GM19025 (cell line): ENCODE results near the gene PREPL.

Experiments used
- ATAC-seq: cut with Tn5 transposase; IDR thresholded peaks from one replicate; pipeline ENCODE4 v1.9.1; 2021; ENCODE audit warnings: mild to moderate bottlenecking, low read depth, moderate library complexity; ENCODE audit not compliant: unreplicated experiment

Gene PREPL

DNA sequence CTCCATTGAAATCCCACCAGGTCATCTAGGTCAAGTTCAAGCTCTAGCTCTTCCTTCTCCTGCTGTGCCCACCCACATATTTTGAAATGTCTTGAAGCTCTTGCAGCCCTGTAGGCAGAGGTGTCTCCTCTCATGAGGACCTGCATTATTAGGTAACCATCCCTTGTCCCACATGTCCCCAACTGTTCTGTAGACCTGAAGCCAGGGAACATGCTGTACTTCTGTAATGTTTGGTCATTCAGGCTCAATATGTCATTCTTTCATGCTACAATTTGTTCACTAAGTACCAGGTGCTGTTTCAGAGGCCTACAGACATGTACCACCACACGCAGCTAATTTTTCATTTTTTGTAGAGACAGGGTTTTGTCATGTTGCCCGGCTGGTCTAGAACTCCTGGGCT lies 63.9 kb downstream of the PREPL start:
- no peak for ATAC-seq

DNA sequence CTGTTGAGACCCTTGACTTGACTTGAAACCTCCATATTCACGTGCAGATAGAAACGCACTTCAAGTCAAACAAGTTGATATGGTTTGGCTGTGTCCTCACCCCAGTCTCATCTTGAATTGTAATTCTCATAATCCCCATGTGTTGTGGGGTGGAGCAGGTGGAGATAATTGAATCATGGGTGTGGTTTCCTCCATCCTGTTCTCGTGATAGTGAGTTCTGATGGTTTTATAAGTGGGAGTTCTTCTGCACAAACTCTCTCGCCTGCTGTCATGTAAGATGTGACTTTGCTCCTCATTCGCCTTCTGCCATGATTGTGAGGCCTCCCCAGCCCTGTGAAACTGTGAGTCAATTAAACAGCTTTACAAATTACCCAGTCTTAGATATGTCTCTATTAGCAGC lies 64.6 kb downstream of the PREPL start:
- ATAC-seq, result no peak

DNA sequence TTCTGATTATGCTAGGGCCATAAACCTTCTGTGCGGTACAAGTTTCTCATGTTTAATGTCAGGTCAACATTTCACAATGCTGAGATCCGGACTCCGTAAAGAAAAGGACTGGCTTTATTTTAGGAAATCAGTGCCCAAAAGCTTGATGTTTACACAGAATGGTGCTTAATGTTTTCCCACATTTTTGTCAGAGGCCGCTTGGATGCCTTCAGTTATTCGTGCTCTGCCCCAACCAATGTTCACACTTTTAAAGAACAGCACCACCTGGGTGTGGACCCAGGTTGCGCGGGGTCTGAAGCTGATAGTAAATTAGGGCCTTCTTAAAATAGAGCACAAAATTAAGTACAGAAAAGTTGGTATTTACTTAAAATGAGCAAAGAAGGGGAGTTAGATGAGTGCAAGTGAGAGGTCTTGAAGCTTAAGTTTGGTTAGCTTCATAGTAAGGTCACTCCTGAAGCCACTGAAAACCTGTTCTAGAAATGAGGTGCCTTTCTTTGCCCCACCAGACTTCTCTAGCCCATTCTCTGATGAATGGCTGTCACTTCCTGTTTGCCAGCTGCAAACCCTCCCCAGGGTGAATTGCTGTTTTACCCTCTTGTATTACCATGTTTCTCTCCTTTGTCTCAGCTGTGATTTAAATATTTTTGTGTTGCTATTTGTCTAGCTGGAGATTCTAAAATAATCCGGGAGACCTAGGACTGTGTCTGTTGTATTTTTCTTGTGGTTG lies 65.5 kb downstream of the PREPL start:
- ATAC-seq, result no peak

DNA sequence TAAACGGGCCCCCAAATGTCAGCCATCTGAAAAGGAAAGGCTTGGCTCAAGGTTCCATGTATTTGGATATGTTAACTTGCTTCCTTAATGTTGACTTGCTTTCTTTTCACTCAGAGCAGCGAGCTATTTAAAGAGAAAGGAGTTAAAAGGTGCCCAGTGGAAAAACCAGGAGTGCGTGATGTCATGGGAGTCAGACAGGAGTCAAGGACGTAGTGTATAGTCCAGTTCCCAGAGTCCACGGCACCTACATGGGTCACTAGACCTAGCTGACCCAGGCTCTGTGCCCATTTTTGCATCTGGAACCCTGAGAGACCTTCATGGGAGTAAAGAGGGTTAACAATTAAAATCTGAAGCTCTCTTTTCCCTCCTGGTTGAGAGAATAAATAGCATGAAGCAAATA lies 66.2 kb downstream of the PREPL start:
- ATAC-seq, result no peak

DNA sequence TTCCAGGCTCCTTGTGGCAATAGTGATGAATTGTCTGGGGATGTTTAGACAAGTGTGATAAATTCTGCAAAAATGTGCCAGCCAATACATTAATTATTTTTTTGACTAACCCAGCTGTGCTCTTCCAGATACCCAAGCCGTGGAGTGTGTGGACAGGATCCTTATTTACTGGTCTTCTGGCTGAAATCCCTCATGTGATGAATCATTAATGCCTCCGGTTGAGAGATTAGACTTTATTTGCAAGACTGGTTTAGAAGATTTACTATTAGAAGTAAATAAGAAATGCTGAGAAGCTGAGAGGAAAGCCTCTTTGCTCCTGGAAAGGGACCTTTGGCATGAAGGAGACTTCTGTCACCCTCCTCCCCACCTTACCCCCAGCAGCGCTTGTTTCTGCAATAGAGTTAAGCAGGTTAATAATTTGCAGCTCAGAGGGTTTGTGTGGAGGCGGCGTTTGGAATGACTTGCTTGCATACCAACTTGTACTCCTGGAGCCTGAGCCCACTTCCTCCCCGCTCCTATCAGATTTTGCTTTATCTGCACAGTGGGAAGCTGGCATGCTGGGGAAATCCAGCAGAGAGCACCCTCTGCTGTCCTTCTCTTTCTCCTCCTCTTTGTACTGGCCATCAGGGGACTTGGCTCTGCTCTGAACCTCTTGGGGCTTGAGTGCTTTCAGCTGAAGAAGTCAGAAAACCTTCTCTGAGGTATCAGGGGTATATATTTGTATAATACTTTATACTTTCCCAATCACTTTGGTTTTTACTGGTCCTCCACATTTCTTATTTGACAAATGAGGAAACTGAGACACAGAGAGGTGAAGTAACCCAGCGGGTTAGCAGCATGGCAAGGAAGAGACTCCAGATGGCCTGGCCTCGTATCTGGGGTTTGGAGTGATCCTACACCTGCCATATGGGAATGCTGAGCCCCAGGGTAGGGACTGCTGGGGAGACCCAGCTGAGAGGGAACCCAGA lies 69.7 kb downstream of the PREPL start:
- ATAC-seq, result no peak

DNA sequence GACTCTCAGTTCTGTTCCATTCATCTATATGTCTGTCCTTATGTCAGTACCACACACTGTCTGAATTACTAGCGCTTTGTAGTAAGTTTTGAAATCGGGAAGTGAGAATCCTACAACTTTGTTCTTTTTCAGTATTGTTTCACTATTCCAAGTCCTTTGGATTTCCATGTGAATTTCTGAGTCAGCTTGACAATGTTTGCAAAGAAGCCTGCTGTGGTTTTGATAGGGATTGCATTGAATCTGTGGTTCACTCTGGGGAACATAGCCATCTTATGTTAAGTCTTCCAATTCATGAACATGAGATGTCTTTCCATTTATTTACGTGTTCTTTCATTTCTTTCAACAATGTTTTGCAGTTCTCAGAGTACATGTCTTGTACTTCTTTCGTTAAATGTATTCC lies 71.0 kb downstream of the PREPL start:
- no peak for ATAC-seq

DNA sequence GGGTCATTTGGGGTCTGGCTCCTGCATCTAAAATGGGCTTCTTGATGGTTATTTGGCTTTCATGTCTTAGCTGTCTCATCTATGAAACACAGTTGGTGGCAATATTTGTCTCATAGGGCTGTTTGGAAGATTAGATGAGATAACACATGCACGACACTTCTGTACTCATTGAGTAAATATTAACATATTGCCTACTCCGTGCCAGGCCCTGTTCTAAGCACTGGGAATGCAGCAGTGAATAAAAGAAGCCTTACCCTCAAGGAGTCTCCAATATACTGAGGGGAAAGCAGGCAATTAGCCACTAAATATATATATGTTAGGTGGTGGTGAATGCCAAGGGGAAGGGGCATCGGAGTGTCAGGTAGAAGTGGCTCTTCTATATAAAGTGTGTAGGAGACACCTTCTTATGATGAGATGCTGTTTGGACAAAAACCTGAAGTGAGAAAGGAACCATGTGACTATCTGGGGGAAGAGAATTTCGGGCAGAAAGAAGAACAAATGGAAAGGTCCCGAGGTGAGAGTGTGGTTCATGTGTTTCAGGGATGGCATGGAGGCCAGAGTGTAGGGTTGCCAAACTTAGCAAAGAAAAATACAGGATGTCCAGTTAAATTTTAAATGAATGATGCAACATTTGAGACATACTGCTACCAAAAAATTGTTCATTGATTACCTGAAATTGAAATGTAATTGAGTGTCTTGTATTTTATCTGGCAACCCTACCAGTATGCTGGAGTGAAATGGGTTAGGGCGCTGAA lies 74.2 kb downstream of the PREPL start:
- no peak for ATAC-seq

DNA sequence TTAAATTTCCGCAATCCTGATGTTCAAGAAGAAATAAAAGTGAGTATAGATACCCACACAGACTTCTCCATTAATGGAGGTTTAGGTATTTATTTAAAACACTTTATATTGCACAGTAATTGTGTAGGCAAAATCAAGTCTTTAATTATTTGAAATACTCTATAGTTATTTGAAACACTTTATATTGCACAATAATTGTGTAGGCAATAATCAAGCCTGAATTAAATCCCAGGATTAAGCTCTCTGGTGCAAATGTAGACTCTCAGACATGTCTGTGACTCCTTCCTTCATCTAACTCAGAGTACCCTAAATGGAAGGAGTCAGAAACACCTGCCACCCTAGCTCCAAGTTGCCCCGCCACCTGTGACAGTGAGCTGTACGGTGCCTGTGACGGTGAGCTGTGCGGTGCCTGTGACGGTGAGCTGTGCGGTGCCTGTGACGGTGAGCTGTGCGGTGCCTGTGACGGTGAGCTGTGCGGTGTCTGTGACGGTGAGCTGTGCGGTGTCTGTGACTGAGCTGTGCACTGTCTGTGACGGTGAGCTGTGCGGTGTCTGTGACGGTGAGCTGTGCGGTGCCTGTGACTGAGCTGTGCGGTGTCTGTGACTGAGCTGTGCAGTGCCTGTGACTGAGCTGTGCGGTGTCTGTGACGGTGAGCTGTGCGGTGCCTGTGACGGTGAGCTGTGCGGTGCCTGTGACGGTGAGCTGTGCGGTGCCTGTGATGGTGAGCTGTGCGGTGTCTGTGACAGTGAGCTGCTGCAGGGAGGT lies 75.0 kb downstream of the PREPL start:
- no peak for ATAC-seq

DNA sequence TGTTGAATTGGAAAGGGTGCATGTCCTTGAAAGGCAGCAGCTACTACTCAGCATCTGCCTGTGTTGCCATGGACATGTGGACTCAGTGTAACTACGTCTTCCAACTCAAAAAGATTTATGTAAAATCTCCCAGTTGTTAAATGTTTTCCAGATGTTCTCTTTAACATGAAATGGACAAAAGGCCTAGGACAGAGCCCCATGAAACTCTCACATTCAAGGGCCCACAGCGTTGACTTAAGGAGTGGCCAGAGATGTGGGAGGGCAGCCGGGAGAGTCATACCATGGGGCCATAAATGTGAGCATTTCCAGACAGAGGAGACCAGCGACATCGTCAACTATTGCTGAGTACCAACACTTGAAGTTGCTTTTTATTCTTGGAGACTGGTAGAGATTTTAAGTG lies 76.1 kb downstream of the PREPL start:
- ATAC-seq, result no peak

DNA sequence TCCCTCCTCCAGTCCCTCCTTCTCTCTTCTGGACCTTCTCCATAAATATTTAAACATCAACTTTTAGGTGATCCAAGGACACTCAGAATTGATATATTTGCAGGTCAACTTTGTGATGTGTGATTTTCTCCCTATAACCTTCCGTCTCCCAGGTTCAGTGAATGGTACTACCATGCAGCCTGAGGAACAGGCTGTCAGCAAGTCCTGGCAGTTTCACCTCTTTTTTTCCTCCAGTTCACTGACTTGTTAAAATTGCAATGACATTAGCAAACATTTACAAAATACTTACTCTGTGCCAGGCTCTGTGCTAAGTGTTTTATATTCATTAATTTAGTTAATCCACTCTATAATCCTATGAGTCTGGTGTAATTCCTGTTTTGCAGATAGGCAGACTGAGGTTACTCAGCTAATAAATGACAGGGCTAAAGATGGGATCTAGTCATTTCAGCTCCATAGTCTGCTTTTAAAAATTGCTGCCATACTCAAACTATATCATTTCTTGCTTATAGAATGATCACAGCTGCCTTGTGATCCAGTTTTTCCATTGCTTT lies 78.1 kb downstream of the PREPL start:
- ATAC-seq, result no peak

DNA sequence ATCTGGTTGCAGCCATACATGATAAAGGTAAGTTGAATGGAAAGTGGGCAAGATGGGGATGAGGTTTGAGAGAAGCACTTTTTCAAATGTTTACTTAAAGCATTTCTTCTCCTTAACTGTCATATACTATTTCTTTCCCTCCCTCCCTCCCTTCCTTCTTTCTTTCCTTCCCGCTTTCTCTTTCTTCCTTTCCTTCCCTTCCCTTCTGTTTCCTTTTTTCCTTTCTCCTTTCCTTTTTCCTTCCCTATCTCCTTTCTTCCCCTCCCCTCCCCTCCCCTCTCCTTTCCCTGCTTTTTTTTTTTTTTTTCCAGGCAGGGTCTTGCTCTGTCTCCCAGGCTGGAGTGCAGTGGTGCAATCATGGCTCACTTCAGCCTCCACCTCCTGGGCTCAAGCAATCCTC lies 80.4 kb downstream of the PREPL start:
- ATAC-seq, result no peak

DNA sequence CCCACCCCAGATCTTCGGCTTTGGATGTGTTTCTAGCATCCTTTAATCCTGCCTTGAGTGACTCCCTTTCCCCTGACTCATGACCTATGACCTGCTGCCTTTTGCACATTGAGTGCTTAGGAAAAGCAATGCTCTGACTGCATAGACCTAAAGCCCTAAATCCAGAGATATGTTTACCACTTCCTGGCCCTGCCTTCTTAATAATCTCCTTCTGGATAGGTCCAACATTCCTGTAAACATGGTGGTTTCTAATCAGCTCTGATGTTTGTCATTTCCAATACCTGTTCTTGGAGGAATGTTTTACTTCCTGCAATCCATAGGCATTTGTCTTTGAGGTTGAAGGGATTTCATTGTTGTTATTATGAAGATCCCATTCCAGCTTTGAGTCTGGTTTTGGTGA lies 83.8 kb downstream of the PREPL start:
- ATAC-seq, result no peak

DNA sequence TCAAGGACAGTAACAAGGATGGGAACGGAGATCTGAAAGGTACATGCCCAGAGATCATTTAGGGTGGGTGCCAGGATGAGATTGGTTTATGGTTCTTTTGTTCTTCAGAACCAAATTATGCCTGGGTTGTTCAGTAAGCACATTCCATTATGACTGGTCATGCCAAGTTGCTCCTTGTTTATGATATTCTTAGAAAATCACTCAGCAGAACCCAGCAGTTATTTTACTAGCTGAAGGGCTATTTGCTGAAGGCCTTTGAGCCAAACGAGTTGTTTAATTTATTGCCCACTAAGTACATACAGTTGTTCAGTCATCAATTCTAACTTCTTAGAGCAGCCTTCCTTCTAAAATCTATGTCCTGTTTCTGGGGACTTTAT lies 85.4 kb downstream of the PREPL start:
- no peak for ATAC-seq

DNA sequence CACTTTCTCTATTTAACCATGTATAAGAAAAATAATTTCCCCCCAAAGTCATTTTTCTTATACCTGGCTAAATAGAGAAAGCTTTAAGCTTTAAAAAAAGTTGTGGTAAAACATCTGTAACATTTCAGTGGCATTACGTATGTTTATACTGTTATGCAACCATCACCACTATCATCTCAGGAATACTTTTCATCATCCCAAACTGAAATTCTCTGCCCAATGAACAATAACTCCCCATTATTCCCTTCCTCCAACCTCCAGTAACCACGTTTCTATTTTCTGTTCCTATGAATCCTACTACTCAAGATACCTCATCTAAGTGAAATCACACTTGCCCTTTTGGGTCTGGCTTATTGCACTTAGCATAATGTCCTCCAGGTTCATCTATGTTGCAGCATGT lies 87.7 kb downstream of the PREPL start:
- ATAC-seq, result no peak

DNA sequence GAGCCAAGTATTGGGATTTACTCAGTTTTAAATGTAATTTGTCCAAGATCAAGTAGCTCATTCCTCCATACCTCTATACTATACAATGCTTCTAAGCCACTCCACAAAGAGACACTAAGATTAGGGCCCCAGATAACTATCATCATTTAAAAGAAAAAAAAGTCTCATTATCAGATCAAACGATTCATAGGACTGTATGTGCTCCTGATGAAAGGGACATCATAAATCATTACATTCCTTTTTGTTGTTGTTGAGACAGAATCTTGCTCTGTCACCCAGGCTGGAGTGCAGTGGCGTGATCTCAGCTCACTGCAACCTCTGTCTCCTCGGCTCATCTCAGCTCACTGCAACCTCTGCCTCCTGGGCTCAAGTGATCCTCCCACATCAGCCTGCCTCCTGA lies 88.2 kb downstream of the PREPL start:
- ATAC-seq, result no peak

DNA sequence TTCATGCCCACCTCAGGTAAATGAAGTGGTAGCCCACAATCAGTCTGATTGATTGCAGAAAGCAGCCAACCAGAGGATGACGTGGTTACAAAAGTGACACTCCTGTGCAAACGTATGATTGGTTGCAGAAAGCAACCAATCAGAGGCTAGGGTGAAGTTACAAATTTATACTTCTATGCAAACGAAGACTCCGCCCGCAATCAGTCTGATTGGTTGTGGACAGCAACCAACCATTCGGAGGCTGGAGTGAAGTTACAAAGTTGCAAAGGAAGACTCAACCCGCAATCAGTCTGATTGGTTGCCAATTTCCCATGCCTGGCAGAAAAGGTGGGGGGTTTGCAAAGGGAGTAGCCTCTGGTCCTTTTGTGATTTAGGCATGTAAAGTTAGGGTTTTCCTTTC lies 90.0 kb downstream of the PREPL start:
- no peak for ATAC-seq

DNA sequence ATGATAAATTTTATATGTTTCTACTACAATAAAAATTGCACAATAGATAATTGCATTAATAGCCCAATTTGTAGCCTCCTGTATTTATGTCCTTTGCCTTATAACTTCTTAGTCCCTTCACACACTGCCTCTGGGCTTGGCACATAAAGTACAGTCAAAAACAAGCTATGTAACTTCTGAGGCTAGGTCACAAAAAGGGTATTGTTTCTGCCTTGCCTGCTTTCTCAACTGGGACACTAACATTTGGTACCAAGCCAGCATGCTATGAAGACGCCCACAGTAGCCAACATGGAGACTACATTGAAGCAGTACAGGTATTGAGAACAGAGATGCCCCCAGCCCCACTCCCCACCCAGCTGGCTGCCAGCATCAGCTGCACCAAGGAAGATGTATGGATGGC lies 91.5 kb downstream of the PREPL start:
- no peak for ATAC-seq

DNA sequence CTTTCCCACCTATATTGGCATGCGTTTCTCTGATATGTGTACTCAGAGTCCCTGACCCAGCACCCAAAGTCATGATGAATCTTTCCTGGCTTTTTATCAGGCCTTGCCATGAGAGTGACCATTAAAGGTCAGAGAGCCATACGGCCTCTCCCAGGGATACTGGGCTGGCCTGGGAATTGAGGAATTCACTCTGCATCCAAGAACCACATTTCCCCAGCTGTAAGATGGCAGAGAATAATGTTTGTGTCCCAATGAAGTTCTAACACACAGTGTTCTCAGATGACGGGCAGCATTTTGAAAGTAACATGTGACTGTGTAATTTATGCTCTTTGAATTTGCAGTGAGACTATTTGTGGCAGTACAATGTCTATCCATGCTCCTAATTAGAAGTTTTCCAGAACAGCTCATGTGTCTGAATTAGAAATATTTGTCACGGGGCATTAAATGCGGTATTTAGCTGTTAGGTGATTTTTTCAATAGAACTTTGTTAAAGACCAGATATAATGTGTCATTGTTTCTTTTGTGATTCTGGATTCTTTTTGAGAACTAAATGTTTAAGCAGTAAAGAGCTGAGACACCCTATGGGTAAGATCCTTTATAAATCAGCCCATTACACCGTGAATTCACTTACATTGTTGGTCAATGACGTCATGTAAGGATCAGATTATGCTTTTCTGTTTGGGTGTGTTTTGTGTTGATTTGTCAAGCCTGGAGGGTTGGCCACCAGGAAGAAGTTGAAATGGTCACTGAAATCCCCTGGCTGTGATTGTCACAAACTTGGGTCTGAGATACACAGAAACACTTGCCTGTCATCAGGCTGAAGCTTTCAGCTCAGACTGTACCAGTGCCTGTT lies 93.3 kb downstream of the PREPL start:
- no peak for ATAC-seq
